ENCODE data around the gene ZNF423. TPM values are rescaled to one million over a fixed set of nuclear protein-coding genes. Genes with fewer than 3 reads are reported as not detected.
A peak's percentile ranks its signal among the peaks of the same experiment; 100 is the strongest.
"Not testable (repeated sequence)": the region's sequence is repeated elsewhere in the genome, so short reads cannot be mapped to it uniquely, and the experiment has no call there.

The ZNF423 gene
- total RNA-seq, 1 donor from 2014 or later = 22.5 TPM

DNA sequence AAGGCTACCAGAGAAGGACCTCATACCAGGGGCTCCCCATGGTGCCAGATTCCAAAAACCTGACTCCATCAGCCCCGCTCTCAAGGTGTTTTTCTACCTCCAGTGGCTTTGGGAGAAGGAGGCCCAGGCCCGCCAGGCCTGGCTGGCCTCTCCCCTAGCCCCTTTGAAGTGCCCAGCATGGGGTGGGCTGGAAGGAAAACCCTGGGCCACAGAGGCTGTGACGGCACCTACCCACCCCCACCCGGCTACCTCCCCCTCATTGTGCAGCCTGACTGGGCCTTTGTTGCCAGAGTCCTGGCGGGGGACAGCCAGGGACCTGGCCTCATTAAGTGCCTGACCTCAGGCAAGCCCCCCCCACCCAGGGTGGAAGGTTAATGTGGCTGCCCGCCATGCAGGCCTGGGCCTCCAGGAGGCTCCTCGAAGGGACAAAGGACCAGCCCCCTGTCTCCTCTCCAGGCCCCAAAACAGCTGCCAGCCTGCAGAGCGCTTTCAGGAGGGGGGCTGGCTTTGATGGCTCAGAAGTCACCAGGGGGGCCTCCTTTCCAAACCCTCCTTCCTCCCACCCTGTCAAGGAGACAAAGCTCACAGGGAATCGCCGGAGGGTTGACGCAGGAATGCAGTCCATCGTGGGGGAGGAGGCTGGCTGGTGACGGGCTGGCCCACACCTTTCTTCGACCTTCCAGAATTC is 159.4 kb downstream of the ZNF423 start:
- DNase-seq = peak; percentile 56

DNA sequence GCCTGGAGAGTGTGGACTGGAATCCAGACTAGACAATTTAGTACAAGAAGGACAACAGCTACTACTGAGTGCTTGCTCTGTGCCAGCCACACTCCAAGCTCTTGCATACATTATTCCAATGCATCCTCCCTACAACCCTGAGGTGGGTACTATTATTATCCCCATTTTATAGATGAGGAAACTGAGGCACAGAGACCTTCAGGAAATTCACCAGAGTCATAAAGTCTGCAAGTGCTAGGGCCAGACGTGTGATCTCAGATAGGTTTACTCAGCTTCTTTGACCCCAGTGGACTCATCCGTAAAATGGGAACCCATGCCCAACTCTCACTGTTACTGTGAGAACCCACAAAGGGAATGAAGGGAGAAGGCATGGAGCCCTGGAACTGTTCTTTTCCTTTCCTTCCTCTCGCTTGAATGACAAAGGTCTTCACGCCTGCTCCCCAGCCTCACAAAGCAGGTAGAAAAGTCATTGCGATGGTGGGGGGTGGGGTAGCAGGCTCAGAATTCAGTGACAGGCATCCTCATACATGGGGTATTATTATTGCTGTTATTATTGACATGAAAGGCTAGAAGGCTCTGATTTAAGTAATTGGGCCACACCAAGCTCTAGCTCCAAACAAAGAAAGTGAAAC is 160.0 kb downstream of the ZNF423 start:
- no peak for DNase-seq

DNA sequence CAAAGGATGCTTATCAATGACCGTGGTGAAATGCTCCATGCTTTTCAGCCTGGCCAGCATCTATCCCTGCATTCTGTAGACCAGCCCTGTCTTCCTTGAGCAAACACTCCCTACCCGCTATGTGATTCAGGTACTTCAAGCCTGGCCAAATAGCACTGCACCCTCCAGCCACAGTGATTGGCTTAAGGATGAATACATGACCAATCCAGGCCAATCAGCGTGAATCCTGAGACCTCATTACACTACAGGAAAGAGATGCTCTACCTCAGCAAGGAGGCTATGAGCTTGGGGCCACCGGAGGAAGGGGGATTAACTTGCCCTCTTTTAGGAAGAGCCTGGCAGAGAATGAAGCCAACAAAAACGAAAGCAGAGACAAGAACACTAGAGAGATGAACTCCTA is 162.5 kb downstream of the ZNF423 start:
- DNase-seq = no peak

DNA sequence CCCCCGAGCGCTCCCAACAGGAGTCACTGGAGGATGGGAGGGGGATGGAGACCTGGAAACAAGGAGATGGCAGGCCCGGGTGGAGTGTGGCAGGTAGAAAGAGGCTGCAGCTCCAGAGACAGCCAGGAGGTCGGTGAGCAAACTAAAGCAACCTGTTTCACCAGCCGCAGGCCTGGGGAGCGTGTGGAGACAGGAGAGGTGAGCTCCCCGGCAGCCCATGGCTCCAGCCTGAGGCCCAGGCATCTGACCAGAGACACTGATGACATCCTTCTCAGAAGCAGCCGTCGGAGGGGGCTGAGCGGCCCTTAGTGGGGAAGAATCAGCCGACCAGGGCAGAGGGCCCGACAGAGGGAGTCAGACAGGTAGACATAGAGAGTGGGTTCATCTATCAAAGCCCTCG is 165.1 kb downstream of the ZNF423 start:
- no peak for DNase-seq

DNA sequence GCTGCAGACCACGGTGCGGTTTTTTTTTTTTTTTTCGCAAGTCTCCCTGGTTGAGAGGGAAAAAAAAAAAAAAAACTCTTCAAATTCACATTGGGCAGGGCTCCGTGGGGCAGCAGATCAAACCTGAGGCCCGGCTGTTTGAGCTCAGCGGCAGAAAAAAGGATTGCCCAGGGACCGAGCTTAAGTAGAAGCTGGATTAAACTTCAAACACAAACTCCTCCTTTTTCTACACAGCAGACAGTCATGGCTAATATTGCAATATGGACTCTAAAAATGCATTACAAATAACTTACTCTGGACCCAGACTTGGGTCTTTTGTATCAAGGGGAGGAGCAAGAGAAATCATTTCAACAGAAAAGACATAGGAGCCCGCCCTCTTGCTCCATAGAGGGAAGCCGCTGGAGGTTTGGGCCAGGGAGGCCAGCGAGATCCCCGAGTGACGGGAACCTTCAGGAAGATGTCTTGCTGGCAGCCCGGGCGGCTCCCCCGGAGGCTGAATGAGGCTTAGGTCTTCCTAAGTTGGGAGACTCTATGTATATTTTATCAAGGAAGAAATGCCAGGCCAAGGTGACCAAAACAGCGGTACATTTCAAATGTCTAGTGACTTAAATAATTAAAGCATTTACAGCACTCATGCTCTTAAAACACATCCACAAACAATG is 167.7 kb downstream of the ZNF423 start:
- DNase-seq = no peak

DNA sequence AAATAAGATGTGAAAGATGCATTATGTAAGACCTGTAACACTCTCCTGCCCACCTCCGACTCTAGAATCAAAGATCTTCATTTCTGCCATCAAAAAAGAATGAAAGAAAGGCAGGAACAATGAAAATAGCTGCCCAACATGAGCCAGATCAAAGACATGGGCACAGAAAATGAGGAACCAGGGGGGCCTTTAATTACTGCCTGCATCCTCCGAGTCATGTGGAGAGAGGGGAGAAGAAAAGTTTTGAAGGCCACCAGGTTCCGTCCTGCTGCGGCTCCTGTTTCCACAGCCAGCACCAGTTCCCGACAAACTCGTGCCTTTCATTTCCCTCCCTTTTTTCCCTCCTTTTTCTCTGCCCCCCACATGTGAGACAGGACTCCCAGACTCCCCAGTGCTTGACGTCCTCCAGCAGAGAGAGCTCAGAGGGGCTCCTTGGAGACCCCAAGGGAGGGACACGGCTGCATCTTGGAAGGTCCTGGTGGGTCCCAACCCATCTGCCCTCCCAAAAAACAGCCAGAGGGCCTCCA is 168.4 kb downstream of the ZNF423 start:
- no peak for DNase-seq

DNA sequence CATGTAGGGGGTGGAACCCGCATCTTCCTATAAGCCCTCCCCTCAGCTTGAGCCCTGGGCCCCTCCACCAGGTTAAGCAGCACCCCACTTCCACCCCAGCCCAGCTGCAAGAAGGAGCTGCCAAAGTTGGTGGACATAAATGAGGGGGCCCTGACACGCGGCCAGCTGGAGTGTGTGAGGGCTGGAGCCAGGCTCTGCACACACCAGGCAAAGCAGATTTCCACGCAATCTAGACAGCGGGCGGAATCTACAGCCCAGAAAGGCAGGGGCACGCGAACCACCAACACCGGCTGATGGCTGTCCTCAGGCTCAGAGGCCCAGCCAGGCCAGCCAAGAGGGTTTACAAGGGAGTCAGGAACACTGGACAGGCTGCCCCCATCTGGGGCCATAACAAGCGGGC is 171.2 kb downstream of the ZNF423 start:
- DNase-seq = peak; percentile 61

DNA sequence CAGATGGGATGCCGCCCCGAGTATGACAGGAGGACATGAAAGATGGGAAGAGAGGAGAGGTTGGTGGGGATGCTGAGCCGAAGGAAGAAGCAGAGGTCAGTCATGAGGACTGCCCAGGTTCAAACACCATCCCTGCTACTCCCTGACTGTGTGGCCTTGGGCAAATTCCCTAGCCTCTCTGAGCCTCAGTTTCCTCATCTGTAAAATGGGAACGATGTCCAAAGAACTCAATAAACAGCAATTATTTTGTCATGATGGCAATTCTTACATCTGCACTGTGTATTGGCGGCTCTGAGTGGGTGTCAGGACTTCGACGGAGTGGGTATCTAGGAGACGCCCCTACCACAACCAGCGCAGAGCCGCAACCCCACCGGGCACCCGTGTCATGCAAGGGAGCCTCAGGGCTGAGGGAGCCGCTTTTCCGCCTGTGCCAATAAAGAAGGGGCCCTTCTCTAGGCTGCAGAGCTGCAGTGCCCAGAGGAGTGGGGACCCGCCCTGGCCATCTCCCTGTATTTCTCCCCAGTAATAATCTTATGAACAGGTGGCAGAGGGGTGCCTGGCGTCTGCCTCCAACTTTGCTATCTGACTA is 173.2 kb downstream of the ZNF423 start:
- DNase-seq = no peak

DNA sequence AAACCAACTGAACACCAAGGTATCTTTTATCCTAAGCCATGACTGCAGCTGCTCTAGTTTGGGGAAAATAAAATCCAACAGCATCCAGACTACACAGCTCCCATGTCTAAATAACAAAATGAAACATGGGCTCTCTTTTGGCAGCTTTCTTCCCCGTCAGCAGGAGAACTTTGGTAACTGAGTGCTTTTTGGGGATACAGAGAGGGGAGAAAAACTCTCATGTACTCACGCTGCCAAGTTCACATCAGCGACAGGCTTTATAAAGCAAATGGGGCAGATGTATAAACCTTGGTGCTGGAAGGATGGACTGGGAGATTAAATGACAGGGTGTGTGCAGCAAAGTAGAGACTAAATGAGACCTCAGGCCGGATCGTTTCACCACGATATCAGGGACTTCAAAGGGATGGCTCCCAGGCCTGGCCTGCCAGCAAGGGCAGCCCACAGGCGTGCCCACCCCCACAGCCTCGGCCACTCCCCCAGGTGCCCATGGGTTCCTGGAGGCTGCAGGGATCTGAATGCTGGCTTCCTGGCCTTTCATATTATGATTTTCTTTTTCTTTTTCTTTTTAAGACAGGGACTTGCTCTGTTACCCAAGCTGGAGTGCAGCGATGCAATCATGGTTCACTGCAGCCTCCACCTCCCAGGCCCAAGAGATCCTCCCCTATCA is 174.6 kb downstream of the ZNF423 start:
- DNase-seq = peak; percentile 62

DNA sequence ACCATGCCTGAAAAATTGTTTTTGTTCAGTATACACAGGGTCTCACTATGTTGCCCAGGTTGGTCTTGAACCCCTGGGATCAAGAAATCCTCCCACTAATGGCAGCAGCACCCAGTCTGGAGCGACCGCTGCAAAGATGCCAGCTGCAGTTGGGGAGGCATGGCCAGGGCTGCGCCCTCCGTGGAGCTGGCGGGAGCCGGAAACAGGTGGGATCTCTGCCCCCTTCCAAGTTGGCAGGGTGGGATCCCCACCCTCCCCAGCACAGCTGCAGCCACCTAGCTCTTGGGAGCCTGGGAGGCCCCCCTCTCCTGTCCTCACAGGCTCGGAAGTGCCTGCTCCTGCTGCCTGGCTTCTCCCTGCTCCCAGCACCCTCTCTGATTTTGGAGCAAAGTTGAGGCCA is 176.8 kb downstream of the ZNF423 start:
- DNase-seq = peak; percentile 77

DNA sequence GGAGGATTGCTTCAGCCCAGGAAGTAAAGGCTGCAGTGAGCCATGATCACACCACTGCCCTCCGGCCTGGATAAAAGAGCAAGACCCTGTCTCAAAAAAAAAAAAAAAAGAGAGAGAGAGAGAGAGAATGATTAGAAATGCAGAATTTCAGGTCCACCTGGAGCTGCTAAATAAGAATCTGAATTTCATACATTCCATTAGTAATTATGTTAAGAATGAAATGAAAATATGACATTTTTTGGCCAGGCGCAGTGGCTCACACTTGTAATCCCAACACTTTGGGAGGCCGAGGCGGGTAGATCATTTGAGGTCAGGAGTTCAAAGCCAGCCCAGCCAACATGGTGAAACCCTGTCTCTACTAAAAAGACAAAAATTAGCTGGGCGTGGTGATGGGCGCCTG is 178.3 kb downstream of the ZNF423 start:
- DNase-seq = not testable (repeated sequence)

DNA sequence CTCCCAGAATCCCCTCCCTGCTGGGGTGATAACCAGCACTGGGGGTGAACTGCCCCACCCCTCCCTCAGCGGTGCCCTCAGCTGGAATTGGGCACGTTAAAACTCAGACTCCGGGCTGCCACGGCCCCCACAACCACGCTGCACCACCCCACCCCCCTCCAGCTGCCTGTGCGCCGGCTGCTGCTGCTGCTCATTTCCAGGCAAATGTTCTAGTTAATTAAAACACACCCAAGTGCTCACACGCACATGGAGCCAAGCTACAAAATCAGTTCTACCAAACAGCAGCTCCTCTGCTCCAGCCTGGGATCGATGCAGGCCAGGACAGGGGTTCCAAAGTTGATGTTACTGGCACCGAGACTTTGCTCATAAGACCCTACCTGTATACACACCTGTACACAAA is 180.5 kb downstream of the ZNF423 start:
- DNase-seq = peak; percentile 85

DNA sequence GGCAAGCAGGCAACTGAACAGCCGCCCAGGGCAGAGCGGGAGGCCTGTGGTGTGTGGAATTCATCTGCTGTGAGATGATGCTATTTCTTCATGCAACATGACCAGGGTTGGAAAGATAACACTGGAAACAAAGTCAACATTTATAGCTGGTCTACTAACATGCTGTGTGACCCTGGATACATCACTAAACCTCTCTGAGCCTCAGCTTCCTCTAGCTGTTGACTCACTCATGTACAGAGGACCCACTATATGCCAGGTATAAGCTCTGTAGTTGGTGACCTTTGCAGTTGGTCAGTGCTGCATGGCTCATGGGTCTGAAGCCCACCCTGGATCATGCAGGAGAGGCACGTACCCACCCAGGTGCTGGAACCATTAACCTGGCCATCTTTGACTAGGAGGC is 180.9 kb downstream of the ZNF423 start:
- DNase-seq = no peak

DNA sequence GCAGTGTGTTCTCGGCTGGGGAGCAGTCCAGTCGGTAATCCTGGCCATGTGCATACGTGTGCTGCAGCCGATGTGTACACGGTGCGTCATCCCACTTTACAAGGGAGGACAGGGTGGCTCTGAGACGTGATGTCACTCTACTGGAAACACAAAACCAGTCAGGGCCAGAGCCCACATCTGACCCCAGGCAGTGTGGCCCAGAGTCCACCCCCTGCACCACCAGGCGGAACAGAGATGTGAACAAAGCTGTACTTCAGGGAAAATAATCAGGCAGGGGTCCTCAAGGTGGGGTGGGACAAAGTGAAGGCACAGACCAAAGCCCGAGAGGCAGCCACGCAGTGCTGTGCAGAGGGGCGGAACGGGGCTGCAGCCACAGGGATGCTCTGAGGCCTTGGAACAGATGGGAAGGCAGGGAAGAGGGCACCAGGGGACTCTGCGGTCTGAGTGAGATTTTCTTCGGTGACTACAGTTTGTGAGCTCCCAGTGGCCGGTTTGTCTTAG is 181.5 kb downstream of the ZNF423 start:
- DNase-seq = peak; percentile 63

DNA sequence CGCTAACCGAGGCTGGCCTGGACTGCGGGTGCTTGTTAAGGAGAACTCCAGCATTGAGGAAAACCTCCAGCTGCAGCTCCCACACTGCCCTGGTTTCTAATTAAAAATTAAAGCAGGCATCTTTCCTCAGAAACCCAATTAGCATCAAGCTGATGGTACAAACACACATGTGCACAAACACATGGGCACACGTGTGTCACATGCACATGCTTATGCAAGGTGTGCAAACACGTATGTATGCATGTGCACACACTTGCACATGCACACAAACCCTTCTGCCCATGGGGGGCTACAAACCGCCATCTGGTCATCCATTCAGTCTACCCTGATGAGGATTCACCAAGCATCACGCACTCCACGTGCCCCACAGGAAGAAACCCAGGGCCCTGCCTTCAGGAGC is 182.5 kb downstream of the ZNF423 start:
- DNase-seq = no peak

DNA sequence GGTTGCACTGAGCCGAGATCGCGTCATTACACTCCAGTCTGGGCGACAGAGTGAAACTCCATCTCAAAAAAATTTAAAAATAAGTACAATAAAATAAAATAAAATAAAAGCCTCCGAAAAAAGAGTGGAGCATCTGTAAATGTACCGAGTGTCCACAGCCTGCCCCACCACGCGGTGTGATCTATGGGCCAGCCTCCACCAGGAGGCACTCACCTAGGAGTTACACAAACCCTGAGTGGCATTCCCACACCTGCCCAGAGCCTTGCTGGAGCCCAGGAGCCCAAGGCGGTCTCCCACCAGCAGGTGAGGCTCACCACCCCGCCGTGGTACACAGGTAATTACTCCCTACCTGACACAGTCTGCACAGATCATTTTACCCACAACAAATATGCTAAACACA is 183.2 kb downstream of the ZNF423 start:
- DNase-seq = no peak

DNA sequence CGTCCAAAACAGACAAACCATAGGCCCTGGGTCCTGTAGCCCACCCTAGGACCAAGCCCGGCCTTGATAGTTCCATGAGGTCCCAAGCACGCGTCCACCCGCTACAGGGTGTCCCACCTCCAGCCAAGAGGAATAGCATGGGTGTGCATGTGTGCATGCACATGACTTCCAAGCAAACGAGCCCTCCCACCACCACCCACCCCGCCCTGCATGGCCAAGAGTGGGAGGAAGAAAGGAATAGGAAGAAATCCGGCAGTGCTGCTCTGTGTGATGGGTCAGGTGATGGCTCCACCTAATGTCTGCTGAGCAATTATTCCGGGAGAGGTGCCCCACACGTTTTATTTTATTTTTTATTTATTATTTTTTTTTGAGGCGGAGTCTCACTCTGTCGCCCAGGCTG is 184.6 kb downstream of the ZNF423 start:
- no peak for DNase-seq

DNA sequence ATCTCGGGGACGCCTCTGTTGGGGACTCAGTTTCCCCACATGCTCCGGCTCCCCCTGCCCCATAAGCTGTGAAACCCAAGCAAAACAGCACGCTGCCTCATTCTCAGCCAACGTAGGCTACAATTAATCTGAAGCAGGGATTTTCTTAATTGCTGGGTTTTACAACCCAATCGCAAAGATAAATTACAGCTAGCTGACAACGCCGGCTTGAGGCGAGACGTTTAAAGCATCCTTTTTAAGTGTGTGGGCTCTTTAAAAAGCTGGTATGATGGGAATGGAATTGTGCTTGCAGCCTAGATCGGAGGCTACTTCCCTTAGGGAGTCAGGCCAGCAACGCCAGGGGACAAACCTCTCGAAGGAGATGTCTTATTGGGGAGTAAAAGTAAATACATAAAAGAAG is 185.3 kb downstream of the ZNF423 start:
- no peak for DNase-seq

DNA sequence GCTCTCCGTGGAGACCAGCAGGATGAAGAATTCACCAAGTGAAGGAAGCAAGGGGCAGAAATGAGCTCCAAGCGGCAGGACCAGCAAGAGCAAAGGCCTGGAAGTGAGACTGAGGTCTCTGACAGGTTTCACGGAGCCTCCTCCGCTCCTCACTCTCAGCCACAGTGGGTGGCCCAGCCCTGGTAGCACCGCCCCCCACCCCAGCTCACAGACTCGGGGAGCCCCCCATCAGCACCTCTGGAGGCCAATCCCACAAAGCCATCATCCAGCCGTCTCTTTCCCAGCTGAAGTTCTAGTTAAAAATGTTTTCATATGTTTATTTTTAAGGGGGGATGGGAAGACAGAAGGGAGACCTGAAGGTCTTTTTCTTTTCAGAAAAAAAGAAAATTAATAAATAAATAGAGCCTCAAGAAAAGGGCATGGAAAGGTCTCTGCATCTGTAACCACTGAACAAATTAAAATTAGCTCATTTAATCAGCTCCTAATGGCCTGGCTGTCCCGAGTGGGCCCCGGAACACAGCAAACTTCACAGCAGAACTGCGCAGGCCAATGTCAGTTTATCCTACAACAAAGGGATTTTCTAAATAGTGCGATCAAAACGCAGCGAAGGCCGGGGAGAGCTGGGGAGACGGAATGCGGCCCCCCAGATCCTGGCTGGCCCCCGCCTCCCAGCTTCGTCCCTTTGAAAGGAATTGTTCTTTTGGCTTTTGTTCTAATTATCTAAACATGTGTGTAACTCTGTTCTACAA is 190.3 kb downstream of the ZNF423 start:
- peak; percentile 57 for DNase-seq

DNA sequence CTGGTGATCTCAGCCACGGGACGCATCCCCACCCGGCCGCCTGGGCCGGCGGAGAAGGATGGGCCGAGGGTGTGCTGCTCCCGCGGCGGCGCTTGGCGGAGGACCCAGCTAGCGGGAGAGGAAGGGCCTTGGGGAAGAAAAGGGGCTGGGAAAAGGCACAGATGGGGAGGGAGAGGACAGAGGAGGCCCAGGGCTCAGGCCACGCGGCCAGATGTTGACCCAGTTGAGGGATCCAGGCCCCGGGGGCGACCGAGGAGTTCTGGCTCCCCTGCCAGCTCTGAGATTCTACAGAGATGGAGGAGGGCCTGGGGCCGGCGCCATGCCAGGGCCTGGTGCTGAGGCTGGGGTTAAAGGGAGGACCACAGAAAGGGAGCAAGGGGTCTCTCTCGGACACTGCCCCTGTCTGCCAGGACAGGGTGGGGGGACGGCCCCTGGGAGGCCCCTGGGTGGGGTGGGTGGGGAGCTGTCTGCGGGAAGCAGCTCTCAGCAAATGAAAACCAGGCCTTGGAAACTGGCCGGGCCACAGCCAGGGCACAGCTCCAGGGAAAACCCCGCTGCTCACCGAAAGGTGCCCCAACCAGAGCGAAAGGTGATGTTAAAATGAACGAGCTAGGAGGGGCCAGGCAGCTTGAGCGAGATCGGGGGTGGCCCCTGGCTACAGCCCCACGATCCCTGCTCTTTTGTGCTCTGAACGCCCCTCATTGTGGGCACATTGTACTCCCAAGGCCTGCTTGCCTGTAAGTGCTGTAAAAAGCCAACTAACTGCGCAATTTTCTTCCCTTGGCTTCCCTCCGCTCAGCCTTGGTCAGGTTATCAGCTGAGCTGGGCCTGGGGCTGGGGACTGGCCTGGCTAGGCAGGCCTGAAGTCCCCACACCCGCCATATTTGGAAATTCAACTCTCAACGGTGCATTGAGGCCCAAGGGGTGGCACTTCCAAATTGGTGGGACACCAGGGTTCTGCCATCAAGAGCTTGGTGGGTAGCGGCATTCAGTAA is 191.4 kb downstream of the ZNF423 start:
- DNase-seq = peak; percentile 66

Data from tongue (tissue), 2 donors.